Measurements from ENCODE around the gene CPEB3. TPM values are rescaled to one million over a fixed set of nuclear protein-coding genes. Genes with fewer than 3 reads are reported as not detected.
"Not testable (repeated sequence)": the region's sequence is repeated elsewhere in the genome, so short reads cannot be mapped to it uniquely, and the experiment has no call there.

Gene CPEB3
- total RNA-seq, 2 experiments from 2014 or later, result 3.4 to 3.5 TPM

GRCh38 chr10:92033070-92033469 lies 257.8 kb downstream of the CPEB3 start:
- not testable (repeated sequence) for H3K4me3 Mint-ChIP-seq; H3K9me3 Mint-ChIP-seq; ATAC-seq (ENCODE audit: low read depth); H3K4me1 Mint-ChIP-seq; H3K27ac Mint-ChIP-seq; H3K27me3 Mint-ChIP-seq; DNase-seq
- H3K36me3 Mint-ChIP-seq, result peaks cover 43% of the 10 kb centered on the region
- POLR2A ChIA-PET, result interaction anchor here (0.5 kb wide), 1 partner anchor 28 kb away, joined by 3 read pairs; no protein-coding TSS in a partner anchor

- no peaks in the 10 kb centered on the region for H3K27me3 Mint-ChIP-seq
- POLR2A ChIA-PET, result no interaction called here
- no peaks in the 10 kb centered on the region for H3K9me3 Mint-ChIP-seq
- peaks cover 9% of the 10 kb centered on the region for H3K4me1 Mint-ChIP-seq
- peak overlapping the region; percentile 21 for H3K4me3 Mint-ChIP-seq
- ATAC-seq (ENCODE audit: low read depth) (peak; percentile 60), DNase-seq (no peak)
- H3K36me3 Mint-ChIP-seq, result peaks cover 49% of the 10 kb centered on the region
- H3K27ac Mint-ChIP-seq, result no peak overlapping the region
Observed at GRCh38 chr10:92031580-92031979, 259.3 kb downstream of the CPEB3 start.

GRCh38 chr10:92027141-92027540 lies 263.7 kb downstream of the CPEB3 start:
- no peaks in the 10 kb centered on the region for H3K27me3 Mint-ChIP-seq
- peaks cover 9% of the 10 kb centered on the region for H3K4me1 Mint-ChIP-seq
- peaks cover 28% of the 10 kb centered on the region for H3K36me3 Mint-ChIP-seq
- H3K27ac Mint-ChIP-seq, result no peak overlapping the region
- POLR2A ChIA-PET, result no interaction called here
- H3K4me3 Mint-ChIP-seq, result no peak overlapping the region
- H3K9me3 Mint-ChIP-seq, result no peaks in the 10 kb centered on the region
- ATAC-seq (ENCODE audit: low read depth), result no peak
- DNase-seq, result no peak

- H3K4me1 Mint-ChIP-seq; DNase-seq; POLR2A ChIA-PET; H3K4me3 Mint-ChIP-seq; H3K27me3 Mint-ChIP-seq; H3K9me3 Mint-ChIP-seq; ATAC-seq (ENCODE audit: low read depth); H3K27ac Mint-ChIP-seq: not testable (repeated sequence)
- H3K36me3 Mint-ChIP-seq, result peaks cover 19% of the 10 kb centered on the region
Observed at GRCh38 chr10:92025340-92025739, 265.5 kb downstream of the CPEB3 start.

- H3K9me3 Mint-ChIP-seq, result no peaks in the 10 kb centered on the region
- H3K4me1 Mint-ChIP-seq, result no peaks in the 10 kb centered on the region
- no peak for DNase-seq
- H3K27me3 Mint-ChIP-seq, result no peaks in the 10 kb centered on the region
- no peak overlapping the region for H3K4me3 Mint-ChIP-seq
- POLR2A ChIA-PET, result no interaction called here
- ATAC-seq (ENCODE audit: low read depth), result no peak
- H3K27ac Mint-ChIP-seq, result no peak overlapping the region
- peaks cover 19% of the 10 kb centered on the region for H3K36me3 Mint-ChIP-seq
Observed at GRCh38 chr10:92024700-92025099, 266.2 kb downstream of the CPEB3 start.

- POLR2A ChIA-PET, result no interaction called here
- no peaks in the 10 kb centered on the region for H3K27me3 Mint-ChIP-seq
- H3K4me3 Mint-ChIP-seq, result no peak overlapping the region
- no peak for ATAC-seq (ENCODE audit: low read depth)
- no peak for DNase-seq
- H3K4me1 Mint-ChIP-seq, result peaks cover 8% of the 10 kb centered on the region
- H3K9me3 Mint-ChIP-seq, result no peaks in the 10 kb centered on the region
- peaks cover 32% of the 10 kb centered on the region for H3K36me3 Mint-ChIP-seq
- no peak overlapping the region for H3K27ac Mint-ChIP-seq
Observed at GRCh38 chr10:92014620-92015019, 276.3 kb downstream of the CPEB3 start.

GRCh38 chr10:92011560-92012214 lies 279.2 kb downstream of the CPEB3 start:
- no peak overlapping the region for H3K4me3 Mint-ChIP-seq
- no peak for DNase-seq
- H3K27ac Mint-ChIP-seq, result no peak overlapping the region
- peaks cover 9% of the 10 kb centered on the region for H3K4me1 Mint-ChIP-seq
- POLR2A ChIA-PET, result no interaction called here
- H3K9me3 Mint-ChIP-seq, result no peaks in the 10 kb centered on the region
- no peak for ATAC-seq (ENCODE audit: low read depth)
- H3K36me3 Mint-ChIP-seq, result peaks cover 28% of the 10 kb centered on the region
- no peaks in the 10 kb centered on the region for H3K27me3 Mint-ChIP-seq

GRCh38 chr10:92010047-92010735 lies 280.7 kb downstream of the CPEB3 start:
- Mint-ChIP-seq H3K9me3 (no peaks in the 10 kb centered on the region), H3K27ac (no peak overlapping the region), H3K4me3 (no peak overlapping the region), H3K27me3 (no peaks in the 10 kb centered on the region), H3K36me3 (peaks cover 33% of the 10 kb centered on the region), H3K4me1 (peaks cover 8% of the 10 kb centered on the region)
- DNase-seq, result no peak
- POLR2A ChIA-PET, result interaction anchor here (0.6 kb wide), 1 partner anchor 50 kb away, joined by 5 read pairs; no protein-coding TSS in a partner anchor
- ATAC-seq (ENCODE audit: low read depth), result no peak

- DNase-seq, result no peak
- no peak for ATAC-seq (ENCODE audit: low read depth)
- POLR2A ChIA-PET, result interaction anchor here (0.6 kb wide), 1 partner anchor 51 kb away, joined by 5 read pairs; no protein-coding TSS in a partner anchor
- H3K27ac Mint-ChIP-seq, result peak overlapping the region; percentile 1
- H3K36me3 Mint-ChIP-seq, result peaks cover 40% of the 10 kb centered on the region
- H3K27me3 Mint-ChIP-seq, result no peaks in the 10 kb centered on the region
- H3K4me1 Mint-ChIP-seq, result peaks cover 8% of the 10 kb centered on the region
- no peaks in the 10 kb centered on the region for H3K9me3 Mint-ChIP-seq
- no peak overlapping the region for H3K4me3 Mint-ChIP-seq
Observed at GRCh38 chr10:92009445-92009844, 281.4 kb downstream of the CPEB3 start.

GRCh38 chr10:92005978-92006377 lies 284.9 kb downstream of the CPEB3 start:
- no peak for ATAC-seq (ENCODE audit: low read depth)
- H3K36me3 Mint-ChIP-seq, result peaks cover 60% of the 10 kb centered on the region
- peaks cover 5% of the 10 kb centered on the region for H3K4me1 Mint-ChIP-seq
- no peak overlapping the region for H3K27ac Mint-ChIP-seq
- H3K9me3 Mint-ChIP-seq, result peaks cover 4% of the 10 kb centered on the region
- no peak overlapping the region for H3K4me3 Mint-ChIP-seq
- POLR2A ChIA-PET, result no interaction called here
- H3K27me3 Mint-ChIP-seq, result no peaks in the 10 kb centered on the region
- no peak for DNase-seq

- H3K4me3 Mint-ChIP-seq, result no peak overlapping the region
- ATAC-seq (ENCODE audit: low read depth), result no peak
- H3K27ac Mint-ChIP-seq, result no peak overlapping the region
- no peaks in the 10 kb centered on the region for H3K4me1 Mint-ChIP-seq
- peaks cover 7% of the 10 kb centered on the region for H3K9me3 Mint-ChIP-seq
- no peaks in the 10 kb centered on the region for H3K27me3 Mint-ChIP-seq
- POLR2A ChIA-PET, result no interaction called here
- peaks cover 61% of the 10 kb centered on the region for H3K36me3 Mint-ChIP-seq
- no peak for DNase-seq
Observed at GRCh38 chr10:92003258-92003657, 287.6 kb downstream of the CPEB3 start.

GRCh38 chr10:92001995-92002394 lies 288.9 kb downstream of the CPEB3 start:
- POLR2A ChIA-PET, result no interaction called here
- no peak for DNase-seq
- H3K9me3 Mint-ChIP-seq, result peaks cover 7% of the 10 kb centered on the region
- no peak overlapping the region for H3K27ac Mint-ChIP-seq
- no peaks in the 10 kb centered on the region for H3K4me1 Mint-ChIP-seq
- H3K27me3 Mint-ChIP-seq, result no peaks in the 10 kb centered on the region
- H3K4me3 Mint-ChIP-seq, result no peak overlapping the region
- peaks cover 70% of the 10 kb centered on the region for H3K36me3 Mint-ChIP-seq
- ATAC-seq (ENCODE audit: low read depth), result no peak

- Mint-ChIP-seq H3K4me1 (no peaks in the 10 kb centered on the region), H3K9me3 (peaks cover 7% of the 10 kb centered on the region), H3K36me3 (peaks cover 70% of the 10 kb centered on the region), H3K27me3 (no peaks in the 10 kb centered on the region), H3K4me3 (no peak overlapping the region), H3K27ac (no peak overlapping the region)
- POLR2A ChIA-PET, result no interaction called here
- DNase-seq (no peak), ATAC-seq (ENCODE audit: low read depth) (no peak)
Observed at GRCh38 chr10:92001581-92001980, 289.3 kb downstream of the CPEB3 start.

Data from activated naive CD8-positive, alpha-beta T cell treated with anti-CD3 and anti-CD28 coated beads, Interleukin-2, amount 10 ng/mL, durations not matched to agents 7 days and 5 days (primary cell).